ENCODE measurements around the gene E2F4. TPM values are rescaled to one million over a fixed set of nuclear protein-coding genes. Genes with fewer than 3 reads are reported as not detected.

The E2F4 gene
- total and polyA plus RNA-seq, 9 of the 15 experiments (the other 6 are each of a cell fraction or from before 2014, with no cell fraction given), result 9.7 to 139 (median 106) TPM

GRCh38 chr16:67181346-67181745 is 10.6 kb upstream of the E2F4 start:
- peaks cover 11% of the 10 kb centered on the region for H4K20me1 ChIP-seq (replicated peaks; ENCODE audit: control insufficient read depth, insufficient read depth, low read length)
- no peak overlapping the region for H3K4me3 ChIP-seq
- intact Hi-C loops (cut with micrococcal nuclease), result loop anchor here (10.0 kb wide), 2 partner anchors 167 to 227 kb away; no protein-coding TSS in a partner anchor
- 33% methylated on average over 2 of the region's 2 CpGs for WGBS (ENCODE audit: insufficient coverage, low coverage, missing lambda C conversion rate)
- FAIRE-seq (no peak), ATAC-seq (no peak), DNase-seq (ENCODE audit: extremely low read depth in 1 of 4, low spot score in 3 of 4) (no peak)
- in situ Hi-C loops (cut with MboI), result no loop called here
- peaks cover 13 to 56% of the 10 kb centered on the region in 2 experiments for H3K4me1 ChIP-seq (replicated peaks in 1 of 2; ENCODE audit: control insufficient read depth in 2 of 2, insufficient read depth in 2 of 2, low read length in 2 of 2)
- no peak overlapping the region for H2AFZ ChIP-seq (ENCODE audit: low read depth, low read length)
- no TSS peak for BruUV-seq (replicated peaks)
- no peaks in the 10 kb centered on the region for H3K36me3 ChIP-seq (ENCODE audit: control insufficient read depth, insufficient read depth, low read length)
- no peak overlapping the region for H3K27ac ChIP-seq (ENCODE audit: extremely low read depth, low read depth, low read length)
- no peaks in the 10 kb centered on the region for H3K27me3 ChIP-seq (ENCODE audit: control insufficient read depth in 2 of 2, insufficient read depth in 2 of 2, low read length in 2 of 2)
- TF ChIP-seq TAF15 (IDR thresholded peaks at IDR 0.05; ENCODE audit: low read depth, low read length), result no peak
- TF ChIP-seq RERE (CRISPR knock-in tag; IDR thresholded peaks at IDR 0.05; ENCODE audit: borderline replicate concordance), result no peak
- TF ChIP-seq RAD51 (IDR thresholded peaks at IDR 0.05; ENCODE audit: borderline replicate concordance, low read depth), result no peak
- TF ChIP-seq SLC30A9 (CRISPR knock-in tag; IDR thresholded peaks at IDR 0.05), result no peak
- TF ChIP-seq ZNF699 (CRISPR knock-in tag; IDR thresholded peaks at IDR 0.05; ENCODE audit: insufficient replicate concordance), result no peak
- no peak for TF ChIP-seq ZNF830 (CRISPR knock-in tag; IDR thresholded peaks at IDR 0.05)
- TF ChIP-seq NFIC (IDR thresholded peaks at IDR 0.05), result no peak
- TF ChIP-seq YY1 (IDR thresholded peaks at IDR 0.05; ENCODE audit: borderline replicate concordance in 1 of 3, control insufficient read depth in 1 of 3, extremely low read depth in 1 of 3, insufficient read depth in 3 of 3, insufficient read length in 1 of 3, insufficient replicate concordance in 2 of 3, low read depth in 1 of 3, low read length in 2 of 3), result no peak
- TF ChIP-seq ZNF717 (CRISPR knock-in tag; IDR thresholded peaks at IDR 0.05), result no peak
- TF ChIP-seq LARP7 (IDR thresholded peaks at IDR 0.05), result no peak
- ChIA-PET POLR2A (interaction anchor here (1.5 kb wide), 1 partner anchor 8 kb away, joined by 3 read pairs; no protein-coding TSS in a partner anchor), CTCF (ENCODE audit: low intra/inter-chr PET ratio) (no interaction called here)
- H3K9me1 ChIP-seq (ENCODE audit: control insufficient read depth, insufficient read depth, low read length), result no peaks in the 10 kb centered on the region
- peaks cover 14% of the 10 kb centered on the region for H3K79me2 ChIP-seq (ENCODE audit: control insufficient read depth, insufficient read depth, low read length)
- H3K9ac ChIP-seq (ENCODE audit: insufficient read depth in 1 of 2, low read depth in 2 of 2, low read length in 2 of 2), result peak overlapping the region in 1 of 2 experiments; percentile 51; a peak in 1 of 4 replicates
- H3K9me3 ChIP-seq (replicated peaks; ENCODE audit: control insufficient read depth, insufficient read depth, low read depth, low read length), result no peaks in the 10 kb centered on the region
- H3K4me2 ChIP-seq (ENCODE audit: insufficient read depth, low read length), result no peak overlapping the region
